ENCODE data around the gene PLK5.

Gene PLK5

DNA sequence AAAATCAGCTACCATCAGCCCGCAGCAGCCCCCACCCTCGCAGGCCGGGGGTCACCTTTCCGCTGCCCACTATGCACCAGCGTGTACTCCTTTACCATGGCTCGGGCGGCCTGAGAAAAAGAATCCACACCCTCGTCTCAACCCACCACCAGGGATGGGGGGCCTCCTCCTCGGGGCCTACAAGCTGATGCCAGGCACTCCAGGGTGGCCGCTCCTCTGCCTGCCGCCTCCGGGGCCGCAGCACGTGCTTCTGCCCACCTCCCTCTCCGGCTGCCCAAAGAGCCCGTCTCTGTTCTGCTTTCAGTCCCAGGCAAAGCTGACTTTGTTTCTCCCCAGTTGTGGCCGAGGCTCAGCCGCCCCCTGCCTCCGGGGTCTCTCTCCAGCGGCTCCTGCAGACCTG, 55.3 kb downstream of the PLK5 start:
- no peak for DNase-seq

DNA sequence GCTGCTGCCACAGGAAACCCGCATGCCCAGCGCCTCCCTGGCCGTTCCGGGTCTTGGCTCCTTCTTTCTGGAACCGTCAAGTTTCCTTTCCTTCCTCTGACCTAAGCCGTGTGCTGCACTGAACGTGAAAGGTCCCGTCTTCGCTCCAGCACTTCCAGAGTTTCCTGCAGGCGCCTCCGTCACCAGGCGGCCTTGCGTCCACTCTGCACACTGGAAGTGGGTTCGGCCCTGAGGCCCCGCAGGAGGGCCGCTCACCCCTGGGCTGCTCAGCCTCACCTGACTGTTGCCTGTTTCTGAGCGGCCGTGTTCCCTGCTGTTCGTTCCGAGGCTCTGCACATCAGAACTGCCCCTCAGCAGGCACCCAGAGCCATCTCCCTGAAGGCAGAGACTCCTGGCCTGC, 56.5 kb downstream of the PLK5 start:
- no peak for DNase-seq

DNA sequence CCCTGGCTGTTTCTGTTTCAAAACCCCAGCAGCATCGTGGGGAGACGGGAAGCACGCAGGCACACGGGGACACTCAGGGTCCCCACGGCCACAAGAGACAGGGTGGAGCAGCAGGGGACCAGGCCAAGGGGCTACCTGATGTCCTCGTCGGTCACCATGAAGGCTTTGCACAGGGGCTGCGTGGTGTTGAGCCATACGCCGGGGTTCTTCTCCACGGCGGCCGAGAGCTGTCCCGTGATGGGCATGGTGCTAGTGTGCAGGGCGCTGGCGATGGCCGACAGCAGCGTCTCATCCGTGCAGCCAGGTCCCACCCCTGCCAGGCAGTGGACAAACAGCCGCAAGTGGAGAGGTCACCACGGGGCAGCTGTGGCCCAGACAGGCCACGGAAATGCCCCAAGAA, 57.1 kb downstream of the PLK5 start:
- no peak for DNase-seq

DNA sequence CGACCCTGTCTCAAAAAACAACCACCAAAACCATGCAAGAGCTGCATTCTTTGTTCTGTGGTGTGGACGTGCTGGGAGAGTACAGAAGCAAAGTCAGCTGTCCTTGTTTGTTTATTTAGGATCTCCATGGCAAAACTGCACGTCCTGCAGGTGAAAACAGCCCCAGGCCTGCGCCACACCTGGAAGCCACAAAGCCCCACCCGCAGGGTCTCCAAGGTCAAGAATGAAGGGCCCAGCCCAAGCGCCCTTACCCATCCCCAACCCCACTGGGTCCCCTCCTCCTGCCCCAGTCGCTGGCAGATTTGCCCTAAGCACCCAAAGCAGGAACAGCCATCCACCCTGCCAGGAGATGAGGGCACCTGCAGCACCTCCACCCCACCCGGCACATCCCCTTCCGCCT, 58.3 kb downstream of the PLK5 start:
- no peak for DNase-seq

DNA sequence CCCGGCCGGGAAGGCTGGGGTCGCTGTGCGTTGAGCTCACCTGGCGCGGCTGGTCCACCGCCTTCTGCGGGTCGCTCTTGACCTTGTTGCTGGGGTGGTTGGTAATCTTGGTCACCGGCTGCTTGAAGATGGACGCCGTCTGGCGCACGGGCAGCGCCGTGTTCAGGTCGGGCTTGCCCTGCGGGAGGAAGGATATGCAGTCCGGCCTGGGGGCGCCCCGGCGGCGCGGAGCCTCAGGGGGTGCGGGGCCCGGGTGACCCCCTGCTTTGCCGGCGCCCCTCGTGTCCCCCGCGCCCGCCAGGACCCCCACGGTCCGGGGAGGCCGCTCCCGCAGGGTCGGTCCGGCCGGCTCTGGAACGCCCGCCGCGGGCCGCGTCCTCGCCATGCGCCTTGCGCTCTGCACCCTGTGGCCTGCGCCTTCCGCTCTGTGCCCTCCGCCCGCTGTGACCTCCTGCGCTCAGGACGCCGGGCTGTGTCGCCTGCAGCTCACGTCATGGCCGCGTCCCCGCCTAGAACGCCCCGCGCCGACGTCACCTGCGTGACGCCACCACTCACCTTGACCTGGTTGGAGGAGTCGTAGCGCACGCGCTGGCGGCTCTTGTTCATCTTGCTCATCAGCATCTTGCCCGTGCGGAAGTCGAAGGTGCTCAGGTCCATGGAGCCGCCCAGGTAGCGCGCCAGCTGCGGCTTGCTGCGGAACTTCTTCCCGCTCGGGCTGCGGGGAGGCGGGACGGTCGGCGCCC, 60.8 kb downstream of the PLK5 start:
- DNase-seq = no peak

DNA sequence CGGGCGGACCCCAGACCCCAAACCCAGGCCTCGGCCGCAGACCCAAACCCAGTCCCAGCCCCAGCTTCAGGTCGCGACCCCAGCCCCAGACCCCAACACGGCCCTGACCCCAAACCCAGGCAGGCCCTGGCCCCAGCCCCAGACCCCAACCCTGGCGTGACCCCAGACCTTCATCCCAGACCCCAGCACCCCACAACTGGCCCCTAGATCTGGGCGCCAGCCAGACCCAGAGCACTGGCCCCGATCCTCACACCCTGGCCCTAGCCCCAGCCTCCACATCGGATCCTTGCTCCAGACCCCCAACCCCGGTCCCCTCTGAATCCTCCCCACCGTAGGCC, 61.3 kb downstream of the PLK5 start:
- DNase-seq = no peak
